Measurements from ENCODE around the gene MAP3K10. TPM values are rescaled to one million over a fixed set of nuclear protein-coding genes. Genes with fewer than 3 reads are reported as not detected.

MAP3K10 gene
- total and polyA plus RNA-seq, 2 of the 13 experiments (the other 11 are each of a cell fraction or from before 2014, with no cell fraction given) = 3.4 to 5.0 TPM

- TF ChIP-seq PBX2 (CRISPR knock-in tag; IDR thresholded peaks at IDR 0.05) = no peak
- TF ChIP-seq ZNF224 (CRISPR knock-in tag; IDR thresholded peaks at IDR 0.05) = no peak
- TF ChIP-seq HNF1B (CRISPR knock-in tag; IDR thresholded peaks at IDR 0.05) = no peak
- no peak for TF ChIP-seq ZNF552 (CRISPR knock-in tag; IDR thresholded peaks at IDR 0.05; ENCODE audit: borderline replicate concordance)
- TF ChIP-seq ZNF143 (CRISPR knock-in tag; IDR thresholded peaks at IDR 0.05) = peak; percentile 86
- peak; percentile 37; the same call in 1 of the 2 replicates for TF ChIP-seq ZNF768 (CRISPR knock-in tag; IDR thresholded peaks at IDR 0.05)
- peak; percentile 23; the same call in 1 of the 2 replicates for TF ChIP-seq SALL1 (CRISPR knock-in tag; IDR thresholded peaks at IDR 0.05)
- TF ChIP-seq ZNF138 (CRISPR knock-in tag; IDR thresholded peaks at IDR 0.05; ENCODE audit: low read depth) = no peak
- TF ChIP-seq HDAC2 (CRISPR knock-in tag; IDR thresholded peaks at IDR 0.05) = peak; percentile 34; the same call in 1 of the 2 replicates
- TF ChIP-seq GMEB2 (CRISPR knock-in tag; IDR thresholded peaks at IDR 0.05; ENCODE audit: low read depth) = no peak
- TF ChIP-seq MIER2 (CRISPR knock-in tag; IDR thresholded peaks at IDR 0.05) = peak; percentile 74
- peak; percentile 81 to 94 for TF ChIP-seq REST (IDR thresholded peaks at IDR 0.05; ENCODE audit: borderline replicate concordance in 1 of 2, low read depth in 1 of 2, low read length in 2 of 2)
- TF ChIP-seq ZNF646 (CRISPR knock-in tag; IDR thresholded peaks at IDR 0.05) = no peak
Observed at GRCh38 chr19:40217934-40218890, 27.0 kb downstream of the MAP3K10 start, which contains the start of gene TTC9B (continued).

Measured in HepG2 (cell line).